Measurements from ENCODE around the gene HNRNPA3. TPM values are rescaled to one million over a fixed set of nuclear protein-coding genes. Genes with fewer than 3 reads are reported as not detected.
A peak's percentile ranks its signal among the peaks of the same experiment; 100 is the strongest.
"Not testable (repeated sequence)": the region's sequence is repeated elsewhere in the genome, so short reads cannot be mapped to it uniquely, and the experiment has no call there.

Gene HNRNPA3
- total RNA-seq, 1 experiment from 2014 or later = 67.6 TPM

GRCh38 chr2:177232098-177232704, 19.6 kb downstream of the HNRNPA3 start:
- no peak for DNase-seq (ENCODE audit: low read depth)

DNA sequence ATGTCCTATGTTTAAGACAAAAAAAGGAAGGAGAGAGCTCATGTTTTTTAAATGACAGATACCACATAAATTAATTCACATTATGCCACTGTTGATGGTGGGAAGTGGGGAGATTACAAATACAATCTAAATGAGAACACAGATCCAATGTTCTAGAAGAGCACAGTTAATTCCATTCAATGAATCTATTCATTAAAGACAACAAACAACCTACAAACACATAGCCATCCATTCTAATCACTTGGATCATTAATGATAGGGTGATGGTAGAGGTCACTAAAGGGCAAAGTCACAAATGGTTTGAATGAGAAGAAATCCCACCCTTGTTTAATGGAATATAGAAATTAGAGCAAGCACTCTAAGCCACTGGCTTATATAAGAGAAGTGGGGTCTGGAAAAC, 21.7 kb downstream of the HNRNPA3 start:
- DNase-seq (ENCODE audit: low read depth) = no peak

DNA sequence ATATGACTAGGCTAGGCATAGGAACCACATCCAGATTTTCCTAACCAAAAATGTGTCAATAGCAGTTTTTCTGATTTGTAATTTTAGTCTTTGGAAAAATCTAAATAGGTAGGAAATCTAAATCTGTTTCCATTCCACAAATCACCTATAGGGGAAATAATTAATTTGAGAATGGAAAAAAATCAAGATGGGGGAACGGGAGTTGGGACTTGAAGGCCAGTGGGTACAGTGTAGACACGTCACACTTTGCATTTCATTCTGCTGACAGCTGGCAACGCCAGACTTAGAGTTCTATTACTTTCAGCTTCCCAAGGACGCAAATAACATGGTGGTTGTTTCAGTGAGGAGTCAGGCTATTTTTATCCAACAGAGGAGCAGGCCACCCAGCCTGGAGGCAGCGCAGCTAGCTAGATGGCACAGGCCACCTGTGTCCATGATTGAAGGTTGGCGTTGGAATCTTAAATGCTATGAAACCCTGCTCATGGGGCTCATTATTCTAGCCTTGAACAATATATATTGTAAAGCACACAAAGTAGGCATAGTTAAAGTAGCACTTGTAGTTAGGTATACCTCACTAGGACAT, 23.4 kb downstream of the HNRNPA3 start:
- no peak for DNase-seq (ENCODE audit: low read depth)

- DNase-seq (ENCODE audit: low read depth) = no peak
Measured at GRCh38 chr2:177237932-177238331, 25.3 kb downstream of the HNRNPA3 start.

DNA sequence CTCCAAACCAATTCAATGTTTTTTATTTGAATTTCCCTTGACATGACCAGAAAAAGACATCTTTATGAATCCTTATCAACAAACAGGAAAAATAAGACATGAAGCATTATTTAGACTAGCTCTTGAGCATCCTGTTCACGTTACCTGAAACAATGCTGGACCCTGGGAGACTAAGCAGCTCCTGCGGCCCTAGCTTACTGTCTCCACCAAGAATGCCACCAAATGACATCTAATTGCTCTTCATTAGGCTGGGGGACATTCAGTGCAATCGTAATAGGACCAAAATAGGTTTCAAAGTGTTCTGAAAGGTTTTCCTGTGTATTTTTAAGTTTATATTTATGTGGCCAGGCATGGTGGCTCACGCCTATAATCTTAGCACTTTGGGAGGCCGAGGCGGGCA, 26.5 kb downstream of the HNRNPA3 start:
- no peak for DNase-seq (ENCODE audit: low read depth)

DNA sequence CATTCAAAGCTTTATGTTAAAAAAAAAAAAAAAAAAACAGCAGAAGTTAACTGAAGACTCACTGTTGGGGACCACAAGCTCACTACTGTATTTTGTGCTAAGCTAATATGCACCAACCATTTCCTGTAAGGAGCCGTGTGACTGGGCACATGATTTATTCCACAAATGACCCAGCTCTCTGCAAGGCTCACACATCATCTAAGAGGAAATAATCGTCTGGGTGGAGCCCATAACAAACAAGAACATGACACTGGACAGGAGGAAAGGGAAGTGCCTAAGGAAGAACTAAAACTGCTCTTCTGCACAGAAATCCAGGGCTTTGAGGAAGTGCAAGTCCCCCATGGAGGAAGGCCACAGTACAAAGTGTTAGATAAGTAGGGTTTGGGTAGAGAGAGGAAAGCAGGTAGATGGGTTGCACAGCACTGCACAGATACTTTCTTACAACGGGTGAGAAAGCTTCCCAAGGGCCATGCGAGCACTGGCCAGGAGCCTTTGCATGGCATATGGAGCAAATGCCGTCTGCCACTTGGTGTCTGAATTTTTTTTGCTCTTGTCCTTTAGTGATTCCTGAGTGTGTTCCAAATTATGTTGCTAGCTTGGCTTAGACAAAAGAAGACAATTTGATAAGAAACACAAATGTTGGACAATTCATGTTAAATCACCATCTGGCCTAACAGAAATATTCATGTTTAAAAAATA, 27.5 kb downstream of the HNRNPA3 start:
- DNase-seq (ENCODE audit: low read depth) = peak; percentile 80

DNA sequence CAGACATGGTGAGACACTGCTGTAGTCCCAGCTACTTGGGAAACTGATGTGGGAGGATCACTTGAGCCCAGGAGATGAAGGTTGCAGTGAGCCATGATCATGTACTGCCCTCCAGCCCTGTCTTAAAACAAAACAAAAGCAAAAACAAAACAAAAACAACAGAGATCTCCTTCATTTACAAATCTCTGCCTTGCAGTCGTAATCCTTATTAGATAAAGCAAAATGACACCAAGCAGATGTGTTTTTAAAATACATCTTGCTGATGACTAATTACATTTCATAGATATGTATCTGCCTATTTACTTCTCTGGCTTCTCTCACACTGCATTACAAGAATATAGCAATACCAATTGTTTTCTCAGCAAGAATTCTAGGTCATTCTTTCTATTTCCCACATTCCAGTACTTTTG, 29.1 kb downstream of the HNRNPA3 start:
- DNase-seq (ENCODE audit: low read depth) = no peak

- DNase-seq (ENCODE audit: low read depth) = peak; percentile 91
Measured at GRCh38 chr2:177242121-177242987, 29.8 kb downstream of the HNRNPA3 start.

DNA sequence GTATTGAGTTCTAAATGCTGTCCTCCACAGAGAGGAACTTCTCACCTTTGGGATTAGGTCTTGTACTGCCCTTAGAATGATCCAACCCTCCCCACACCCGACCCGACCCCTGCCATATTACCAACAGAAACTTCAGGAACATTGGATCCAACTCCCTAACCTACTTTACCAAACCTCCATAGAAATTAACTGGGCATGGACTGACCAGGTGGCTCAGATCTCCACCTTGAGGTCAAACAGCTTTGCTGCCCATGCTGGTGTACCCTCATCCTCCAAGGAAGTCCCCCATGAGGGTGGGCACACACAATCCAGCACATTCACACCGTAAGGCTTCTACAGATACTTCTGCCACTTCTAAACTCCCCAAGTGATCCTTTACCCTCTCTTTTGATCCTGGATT, 30.5 kb downstream of the HNRNPA3 start:
- DNase-seq (ENCODE audit: low read depth) = no peak

DNA sequence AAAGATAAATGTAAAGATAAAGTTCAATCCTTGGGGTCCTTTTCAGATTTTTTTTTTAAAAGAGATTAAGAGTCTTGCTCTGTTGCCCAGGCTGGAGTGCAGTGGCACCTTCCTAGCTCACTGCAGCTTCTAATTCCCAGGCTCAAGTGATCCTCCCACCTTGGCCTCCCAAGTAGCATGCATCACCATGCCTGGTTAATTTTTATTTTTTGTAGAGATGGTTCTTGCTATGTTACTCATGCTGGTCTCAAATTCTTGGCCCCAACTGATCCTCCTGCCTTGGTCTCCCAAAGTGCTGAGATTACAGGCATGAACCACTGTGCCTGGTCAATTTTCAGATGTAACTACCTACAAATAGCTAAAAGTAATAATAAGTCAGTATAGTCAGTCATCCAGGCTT, 30.9 kb downstream of the HNRNPA3 start:
- DNase-seq (ENCODE audit: low read depth) = no peak

GRCh38 chr2:177244244-177244771, 31.7 kb downstream of the HNRNPA3 start:
- DNase-seq (ENCODE audit: low read depth) = no peak

DNA sequence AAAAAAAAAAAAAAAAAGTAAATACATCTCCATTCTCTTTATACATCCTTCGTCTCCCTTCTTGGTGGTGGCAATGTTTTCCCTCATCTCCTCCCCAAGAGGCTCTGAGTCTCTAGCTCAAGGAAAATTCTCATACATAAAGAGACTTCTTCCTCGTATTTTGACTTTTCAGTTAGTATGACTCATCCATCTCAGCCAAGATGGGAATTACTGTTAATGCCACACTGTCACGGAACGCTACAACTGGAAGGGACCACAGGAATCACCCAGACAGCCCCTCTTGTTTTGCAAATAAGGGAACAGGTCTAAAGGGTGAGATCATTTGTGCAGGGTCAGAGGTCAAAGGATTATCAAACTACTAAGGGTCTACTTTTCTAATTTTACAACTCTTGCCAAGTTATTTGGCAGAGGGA, 32.4 kb downstream of the HNRNPA3 start:
- peak; percentile 95 for DNase-seq (ENCODE audit: low read depth)

DNA sequence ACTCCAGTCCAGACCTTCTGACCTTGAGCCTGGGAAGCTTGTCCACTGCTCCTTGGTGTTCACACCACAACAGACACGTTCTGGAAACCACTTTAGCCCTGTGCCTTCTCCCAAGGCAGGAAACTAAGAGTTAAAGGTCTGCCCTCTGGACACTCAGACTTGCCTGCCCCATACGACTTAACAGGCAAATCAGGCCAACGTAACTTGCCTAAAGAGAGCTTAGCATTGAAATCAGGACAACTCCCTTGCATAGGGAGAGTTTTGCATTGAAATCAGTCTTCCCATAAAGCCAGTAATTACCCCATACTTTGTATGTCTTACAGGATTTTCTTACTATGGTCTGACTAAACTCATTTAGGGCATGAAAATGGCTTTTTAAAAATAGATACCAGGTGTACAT, 33.4 kb downstream of the HNRNPA3 start:
- no peak for DNase-seq (ENCODE audit: low read depth)

DNA sequence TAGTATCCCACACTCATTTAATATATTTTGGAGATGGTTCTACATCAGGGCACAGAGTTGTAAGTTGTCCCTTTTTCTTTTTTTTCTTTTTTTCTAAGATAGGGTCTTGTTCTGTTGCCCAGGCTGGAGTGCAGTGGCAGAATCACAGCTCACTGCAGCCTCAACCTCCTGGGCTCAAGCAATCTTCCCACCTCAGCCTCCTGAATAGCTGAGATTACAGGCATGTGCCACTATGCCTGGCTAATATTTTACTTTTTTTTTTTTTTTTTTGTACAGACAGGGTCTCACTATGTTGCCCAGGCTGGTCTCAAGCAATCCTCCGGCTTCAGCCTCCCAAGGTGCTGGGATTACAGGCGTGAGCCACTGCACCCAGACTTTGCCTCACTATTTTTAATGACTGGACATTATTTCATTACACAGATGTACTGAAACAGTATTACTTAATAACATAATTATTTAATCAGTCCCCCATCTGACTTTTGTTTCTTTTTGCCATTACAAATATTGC, 34.0 kb downstream of the HNRNPA3 start:
- DNase-seq (ENCODE audit: low read depth) = not testable (repeated sequence)

GRCh38 chr2:177247693-177248262, 35.2 kb downstream of the HNRNPA3 start:
- no peak for DNase-seq (ENCODE audit: low read depth)

GRCh38 chr2:177249038-177249437, 36.4 kb downstream of the HNRNPA3 start:
- DNase-seq (ENCODE audit: low read depth) = no peak

GRCh38 chr2:177250461-177250860, 37.9 kb downstream of the HNRNPA3 start:
- DNase-seq (ENCODE audit: low read depth) = no peak

DNA sequence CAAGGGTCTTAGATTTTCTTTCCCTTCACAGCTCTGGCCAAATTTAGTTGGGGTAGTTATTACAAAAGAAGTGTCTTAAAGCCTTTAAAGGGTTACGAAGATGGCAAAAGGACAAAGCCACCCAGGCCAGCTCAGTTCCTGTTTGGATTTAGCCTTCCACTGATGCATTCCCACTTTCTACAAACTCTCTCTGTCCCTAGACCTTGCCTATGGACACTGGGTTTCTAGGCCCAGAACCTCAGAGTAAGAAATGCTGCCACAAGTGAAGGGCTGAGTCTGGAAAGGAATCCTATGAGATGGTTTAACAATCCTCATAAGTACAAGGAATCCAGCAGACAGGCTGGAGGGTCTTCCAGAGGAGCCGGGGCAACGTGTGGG, 38.6 kb downstream of the HNRNPA3 start:
- no peak for DNase-seq (ENCODE audit: low read depth)

GRCh38 chr2:177252808-177253531, 40.4 kb downstream of the HNRNPA3 start:
- DNase-seq (ENCODE audit: low read depth) = no peak

DNA sequence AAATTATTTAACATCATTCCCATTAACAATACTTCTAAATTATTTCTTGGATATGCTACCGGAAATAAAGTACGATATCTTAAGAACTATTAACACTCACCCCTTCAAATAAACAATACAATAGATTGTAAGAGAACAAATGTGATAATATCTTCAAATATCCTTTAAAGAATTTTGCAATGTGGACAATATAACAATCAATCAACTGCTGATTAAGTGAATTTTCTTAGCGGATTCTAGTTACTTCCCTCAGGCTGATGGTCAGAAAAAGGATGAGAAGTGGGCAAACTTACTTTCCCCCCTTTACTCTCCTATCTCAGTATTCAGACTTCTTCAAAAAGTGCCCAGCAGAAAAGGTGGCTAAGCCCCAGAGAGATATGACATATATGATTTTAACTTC, 41.1 kb downstream of the HNRNPA3 start:
- DNase-seq (ENCODE audit: low read depth) = no peak
